ENCODE results near the gene EXOSC5.

EXOSC5 gene

DNA sequence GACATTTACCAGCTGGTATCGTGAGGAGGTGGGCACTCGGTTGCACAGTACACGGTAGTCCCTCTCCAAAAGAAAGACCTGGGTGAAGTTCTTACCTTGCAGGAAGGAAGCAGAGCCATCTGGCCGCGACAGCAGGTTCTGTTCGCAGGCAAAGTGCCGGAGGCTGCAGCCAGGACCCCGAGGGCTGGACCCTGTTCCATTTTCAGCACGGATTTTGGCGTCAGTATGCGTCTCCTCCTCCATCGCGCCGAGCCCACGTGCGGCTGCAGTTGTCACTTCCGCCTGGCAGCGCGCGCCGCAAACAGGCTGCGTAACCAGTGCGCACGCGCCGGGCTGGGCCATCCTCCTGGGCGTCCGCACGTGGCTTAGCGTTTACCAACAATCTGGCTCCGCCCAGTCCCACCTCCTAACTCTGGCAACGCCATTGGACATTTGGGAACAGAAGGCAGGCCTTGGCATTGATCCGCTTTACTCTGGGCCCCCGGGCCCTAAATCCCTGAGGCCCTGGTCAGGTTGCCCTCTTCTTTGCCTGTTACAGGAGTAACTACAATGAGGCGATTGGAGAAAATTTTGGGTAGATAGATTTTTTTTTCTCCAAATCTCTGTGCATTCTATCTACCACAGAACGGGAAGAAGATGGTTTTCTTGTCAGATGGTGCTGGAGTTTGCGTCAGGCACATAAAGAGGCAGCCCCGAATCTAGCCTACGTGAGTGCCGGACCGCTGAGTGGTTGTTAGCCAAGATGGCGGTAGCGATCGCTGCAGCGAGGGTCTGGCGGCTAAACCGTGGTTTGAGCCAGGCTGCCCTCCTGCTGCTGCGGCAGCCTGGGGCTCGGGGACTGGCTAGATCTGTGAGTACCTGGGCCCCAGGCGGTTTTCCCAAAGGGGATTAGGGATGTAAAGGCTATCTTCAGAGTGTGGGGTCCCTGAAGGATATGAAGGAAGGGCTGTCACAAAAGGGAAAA is at the start of gene EXOSC5, which contains the start of gene BCKDHA:
EXOSC5 (minus strand) TSS at position 274 of the 964 bp plus-strand sequence; CDS start at position 243, 31 bp downstream.
BCKDHA (plus strand) TSS at position 733 of the 964 bp plus-strand sequence; CDS start at position 743, 10 bp downstream.
- DNase-seq: peak; percentile 100
- Histone ChIP-seq H3K36me3 (replicated peaks) (no peaks in the 10 kb centered on the region), H3K27ac (peak within 1 kb of the TSS; percentile 96), H3K4me3 (ENCODE audit: low read depth, low read length) (peak within 1 kb of the TSS; percentile 84), H3K27me3 (replicated peaks) (no peaks in the 10 kb centered on the region)
- in situ Hi-C loops (cut with HindIII; ENCODE audit: low pct_ligation_motif_present, low sequenced_read_pairs): no loop called here
- TF ChIP-seq, protein P1, sequence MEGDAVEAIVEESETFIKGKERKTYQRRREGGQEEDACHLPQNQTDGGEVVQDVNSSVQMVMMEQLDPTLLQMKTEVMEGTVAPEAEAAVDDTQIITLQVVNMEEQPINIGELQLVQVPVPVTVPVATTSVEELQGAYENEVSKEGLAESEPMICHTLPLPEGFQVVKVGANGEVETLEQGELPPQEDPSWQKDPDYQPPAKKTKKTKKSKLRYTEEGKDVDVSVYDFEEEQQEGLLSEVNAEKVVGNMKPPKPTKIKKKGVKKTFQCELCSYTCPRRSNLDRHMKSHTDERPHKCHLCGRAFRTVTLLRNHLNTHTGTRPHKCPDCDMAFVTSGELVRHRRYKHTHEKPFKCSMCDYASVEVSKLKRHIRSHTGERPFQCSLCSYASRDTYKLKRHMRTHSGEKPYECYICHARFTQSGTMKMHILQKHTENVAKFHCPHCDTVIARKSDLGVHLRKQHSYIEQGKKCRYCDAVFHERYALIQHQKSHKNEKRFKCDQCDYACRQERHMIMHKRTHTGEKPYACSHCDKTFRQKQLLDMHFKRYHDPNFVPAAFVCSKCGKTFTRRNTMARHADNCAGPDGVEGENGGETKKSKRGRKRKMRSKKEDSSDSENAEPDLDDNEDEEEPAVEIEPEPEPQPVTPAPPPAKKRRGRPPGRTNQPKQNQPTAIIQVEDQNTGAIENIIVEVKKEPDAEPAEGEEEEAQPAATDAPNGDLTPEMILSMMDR (IDR thresholded peaks at IDR 0.05; ENCODE audit: low read depth, low read length, missing control alignments): no peak

DNA sequence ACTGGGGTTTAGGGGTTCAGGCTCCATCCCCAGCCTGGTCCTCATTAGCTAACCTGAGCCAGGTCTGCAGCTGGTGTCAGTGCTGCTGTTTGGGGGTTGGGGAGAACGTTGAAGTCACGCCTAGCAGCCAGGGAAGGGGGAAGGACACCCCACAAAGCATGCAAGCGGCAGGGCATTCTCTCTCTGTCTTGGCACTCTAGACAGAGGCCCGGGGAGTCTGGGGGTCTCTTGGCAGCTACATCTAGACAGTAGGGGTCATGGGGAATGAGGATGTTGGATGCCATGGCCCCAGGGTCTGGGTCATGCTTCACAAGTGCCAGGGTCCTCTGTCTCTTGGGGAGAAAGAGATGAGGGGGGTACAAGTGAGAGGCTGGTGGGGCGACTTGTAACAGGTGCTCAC is 48.4 kb upstream of the EXOSC5 start:
- Histone ChIP-seq H3K36me3 (replicated peaks) (no peaks in the 10 kb centered on the region), H3K27ac (no peak overlapping the region), H3K27me3 (replicated peaks) (no peaks in the 10 kb centered on the region), H3K4me3 (ENCODE audit: low read depth, low read length) (no peak overlapping the region)
- DNase-seq: no peak
- TF ChIP-seq, protein P1 (IDR thresholded peaks at IDR 0.05; ENCODE audit: low read depth, low read length, missing control alignments): no peak
- in situ Hi-C loops (cut with HindIII; ENCODE audit: low pct_ligation_motif_present, low sequenced_read_pairs): no loop called here

DNA sequence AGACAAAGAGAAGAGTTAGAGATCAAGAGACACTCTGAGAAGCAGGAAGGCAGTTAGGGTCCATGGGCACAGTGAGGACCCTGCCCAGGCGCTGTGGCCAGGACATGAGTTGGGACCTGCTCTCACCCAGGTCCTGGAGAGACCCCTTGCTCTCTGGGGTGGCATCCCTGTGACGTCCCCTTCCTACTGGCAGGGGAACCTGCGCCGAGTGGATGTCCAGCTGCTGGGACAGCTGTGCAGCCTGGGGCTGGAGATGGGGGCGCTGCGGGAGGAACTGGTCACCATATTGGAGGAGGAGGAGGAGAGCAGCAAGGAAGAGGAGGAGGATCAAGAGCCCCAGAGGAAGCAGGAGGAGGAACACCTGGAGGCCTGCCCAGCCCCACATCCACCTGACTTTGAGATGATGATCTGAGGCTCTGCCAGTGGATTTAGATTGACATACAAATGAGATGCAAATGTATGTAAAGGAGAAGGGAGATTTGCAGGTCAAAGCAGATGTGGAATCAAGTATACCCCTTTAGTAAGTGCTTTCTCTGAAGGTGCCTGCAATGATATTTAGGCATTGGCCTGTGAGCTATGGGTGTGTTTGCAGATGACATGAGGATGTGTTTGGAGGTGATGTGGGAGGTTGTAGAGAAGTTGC is 46.8 kb upstream of the EXOSC5 start:
- no peak for DNase-seq
- Histone ChIP-seq H3K36me3 (replicated peaks) (no peaks in the 10 kb centered on the region), H3K27me3 (replicated peaks) (no peaks in the 10 kb centered on the region), H3K27ac (no peak overlapping the region), H3K4me3 (ENCODE audit: low read depth, low read length) (no peak overlapping the region)
- TF ChIP-seq, protein P1 (IDR thresholded peaks at IDR 0.05; ENCODE audit: low read depth, low read length, missing control alignments): no peak
- in situ Hi-C loops (cut with HindIII; ENCODE audit: low pct_ligation_motif_present, low sequenced_read_pairs): no loop called here

- in situ Hi-C loops (cut with HindIII; ENCODE audit: low pct_ligation_motif_present, low sequenced_read_pairs): no loop called here
- Histone ChIP-seq H3K27ac (no peak within 1 kb of the TSS), H3K4me3 (ENCODE audit: low read depth, low read length) (no peak within 1 kb of the TSS), H3K36me3 (replicated peaks) (no peaks in the 10 kb centered on the region), H3K27me3 (replicated peaks) (no peaks in the 10 kb centered on the region)
- DNase-seq: no peak
- TF ChIP-seq, protein P1 (IDR thresholded peaks at IDR 0.05; ENCODE audit: low read depth, low read length, missing control alignments): no peak
Measured at GRCh38 chr19:41442473-41443355, 45.6 kb upstream of the EXOSC5 start, which contains the start of gene ERICH4. Gene ERICH4 (plus strand): TSS chr19:41443156. CDS start chr19:41443170, 14 bp downstream.

- H3K27me3 ChIP-seq (replicated peaks): no peaks in the 10 kb centered on the region
- H3K36me3 ChIP-seq (replicated peaks): no peaks in the 10 kb centered on the region
- no peak for DNase-seq
- no peak overlapping the region for H3K4me3 ChIP-seq (ENCODE audit: low read depth, low read length)
- in situ Hi-C loops (cut with HindIII; ENCODE audit: low pct_ligation_motif_present, low sequenced_read_pairs): no loop called here
- TF ChIP-seq, protein P1 (IDR thresholded peaks at IDR 0.05; ENCODE audit: low read depth, low read length, missing control alignments): no peak
- no peak overlapping the region for H3K27ac ChIP-seq
Measured at GRCh38 chr19:41441321-41441945, 44.3 kb upstream of the EXOSC5 start.
